ENCODE results near the gene DEK.

DNA sequence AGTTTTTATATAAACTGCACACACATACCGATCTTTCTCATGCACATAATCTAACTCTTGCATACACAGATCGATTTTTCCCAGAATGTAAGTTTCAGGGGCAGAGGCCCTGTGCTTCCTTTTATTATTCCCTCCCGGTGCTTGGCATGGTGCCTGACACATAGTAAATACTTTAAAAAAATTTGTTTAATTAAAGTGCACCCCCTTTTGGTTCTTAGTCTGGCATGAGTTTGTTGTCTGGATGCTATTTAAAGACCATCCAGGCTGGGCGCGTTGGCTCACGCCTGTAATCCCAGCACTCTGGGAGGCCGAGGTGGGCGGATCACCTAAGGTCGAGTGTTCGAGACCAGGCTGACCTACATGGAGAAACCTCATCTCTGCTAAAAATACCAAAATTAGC lies 5.4 kb upstream of the DEK start:
- TF ChIP-seq, protein P1, sequence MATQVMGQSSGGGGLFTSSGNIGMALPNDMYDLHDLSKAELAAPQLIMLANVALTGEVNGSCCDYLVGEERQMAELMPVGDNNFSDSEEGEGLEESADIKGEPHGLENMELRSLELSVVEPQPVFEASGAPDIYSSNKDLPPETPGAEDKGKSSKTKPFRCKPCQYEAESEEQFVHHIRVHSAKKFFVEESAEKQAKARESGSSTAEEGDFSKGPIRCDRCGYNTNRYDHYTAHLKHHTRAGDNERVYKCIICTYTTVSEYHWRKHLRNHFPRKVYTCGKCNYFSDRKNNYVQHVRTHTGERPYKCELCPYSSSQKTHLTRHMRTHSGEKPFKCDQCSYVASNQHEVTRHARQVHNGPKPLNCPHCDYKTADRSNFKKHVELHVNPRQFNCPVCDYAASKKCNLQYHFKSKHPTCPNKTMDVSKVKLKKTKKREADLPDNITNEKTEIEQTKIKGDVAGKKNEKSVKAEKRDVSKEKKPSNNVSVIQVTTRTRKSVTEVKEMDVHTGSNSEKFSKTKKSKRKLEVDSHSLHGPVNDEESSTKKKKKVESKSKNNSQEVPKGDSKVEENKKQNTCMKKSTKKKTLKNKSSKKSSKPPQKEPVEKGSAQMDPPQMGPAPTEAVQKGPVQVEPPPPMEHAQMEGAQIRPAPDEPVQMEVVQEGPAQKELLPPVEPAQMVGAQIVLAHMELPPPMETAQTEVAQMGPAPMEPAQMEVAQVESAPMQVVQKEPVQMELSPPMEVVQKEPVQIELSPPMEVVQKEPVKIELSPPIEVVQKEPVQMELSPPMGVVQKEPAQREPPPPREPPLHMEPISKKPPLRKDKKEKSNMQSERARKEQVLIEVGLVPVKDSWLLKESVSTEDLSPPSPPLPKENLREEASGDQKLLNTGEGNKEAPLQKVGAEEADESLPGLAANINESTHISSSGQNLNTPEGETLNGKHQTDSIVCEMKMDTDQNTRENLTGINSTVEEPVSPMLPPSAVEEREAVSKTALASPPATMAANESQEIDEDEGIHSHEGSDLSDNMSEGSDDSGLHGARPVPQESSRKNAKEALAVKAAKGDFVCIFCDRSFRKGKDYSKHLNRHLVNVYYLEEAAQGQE (IDR thresholded peaks at IDR 0.05; ENCODE audit: low read depth, low read length), result no peak
- TF ChIP-seq, protein P2, sequence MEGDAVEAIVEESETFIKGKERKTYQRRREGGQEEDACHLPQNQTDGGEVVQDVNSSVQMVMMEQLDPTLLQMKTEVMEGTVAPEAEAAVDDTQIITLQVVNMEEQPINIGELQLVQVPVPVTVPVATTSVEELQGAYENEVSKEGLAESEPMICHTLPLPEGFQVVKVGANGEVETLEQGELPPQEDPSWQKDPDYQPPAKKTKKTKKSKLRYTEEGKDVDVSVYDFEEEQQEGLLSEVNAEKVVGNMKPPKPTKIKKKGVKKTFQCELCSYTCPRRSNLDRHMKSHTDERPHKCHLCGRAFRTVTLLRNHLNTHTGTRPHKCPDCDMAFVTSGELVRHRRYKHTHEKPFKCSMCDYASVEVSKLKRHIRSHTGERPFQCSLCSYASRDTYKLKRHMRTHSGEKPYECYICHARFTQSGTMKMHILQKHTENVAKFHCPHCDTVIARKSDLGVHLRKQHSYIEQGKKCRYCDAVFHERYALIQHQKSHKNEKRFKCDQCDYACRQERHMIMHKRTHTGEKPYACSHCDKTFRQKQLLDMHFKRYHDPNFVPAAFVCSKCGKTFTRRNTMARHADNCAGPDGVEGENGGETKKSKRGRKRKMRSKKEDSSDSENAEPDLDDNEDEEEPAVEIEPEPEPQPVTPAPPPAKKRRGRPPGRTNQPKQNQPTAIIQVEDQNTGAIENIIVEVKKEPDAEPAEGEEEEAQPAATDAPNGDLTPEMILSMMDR (IDR thresholded peaks at IDR 0.05), result no peak
- TF ChIP-seq YY1 (IDR thresholded peaks at IDR 0.05; ENCODE audit: low read depth), result no peak
- no peak for TF ChIP-seq POLR2AphosphoS5 (IDR thresholded peaks at IDR 0.05; ENCODE audit: low read depth, low read length)
- no peak for TF ChIP-seq RFX5 (IDR thresholded peaks at IDR 0.05; ENCODE audit: low read length)
- TF ChIP-seq TCF12 (IDR thresholded peaks at IDR 0.05), result no peak
- TF ChIP-seq RAD21 (IDR thresholded peaks at IDR 0.05; ENCODE audit: low read length), result no peak

All from SK-N-SH (cell line).